ENCODE data around the gene ATP11A. TPM values are rescaled to one million over a fixed set of nuclear protein-coding genes. Genes with fewer than 3 reads are reported as not detected.

The ATP11A gene
- total RNA-seq, 1 experiment from 2014 or later, result 8.7 TPM

DNA sequence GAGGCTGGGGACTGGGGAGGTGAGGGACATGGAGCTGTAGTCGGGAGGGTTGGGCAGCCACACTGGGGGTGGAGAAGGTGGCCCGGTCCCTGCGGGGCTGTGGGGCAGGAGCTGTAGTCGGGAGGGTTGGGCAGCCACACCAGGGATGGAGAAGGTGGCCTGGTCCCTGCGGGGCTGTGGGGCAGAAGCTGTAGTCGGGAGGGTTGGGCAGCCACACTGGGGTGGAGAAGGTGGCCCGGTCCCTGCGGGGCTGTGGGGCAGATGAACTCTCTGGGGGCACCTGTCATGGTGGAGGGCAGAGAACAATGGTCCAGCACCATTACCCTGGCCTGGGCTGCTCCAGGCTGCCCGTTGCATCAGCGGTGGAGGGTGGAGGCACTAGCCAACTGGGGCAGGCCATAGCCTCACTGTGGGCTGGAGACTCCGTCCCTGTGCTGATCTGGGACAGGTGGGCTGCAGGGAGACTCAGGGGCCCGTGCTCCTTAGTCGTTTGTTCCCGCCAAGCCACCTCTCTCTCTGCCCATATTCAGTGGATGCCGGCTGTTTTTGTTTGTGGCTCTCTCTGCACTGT is 51.4 kb downstream of the ATP11A start:
- no peaks in the 10 kb centered on the region for H4K20me1 ChIP-seq (ENCODE audit: low read length)
- no TSS peak for BruUV-seq (replicated peaks)
- intact Hi-C loops (cut with micrococcal nuclease), result no loop called here
- DNase-seq (no peak), ATAC-seq (no peak)
- no peak overlapping the region for H2AFZ ChIP-seq (ENCODE audit: low read length)
- H3K36me3 ChIP-seq (ENCODE audit: low read depth, low read length), result no peaks in the 10 kb centered on the region
- H3K4me1 ChIP-seq (ENCODE audit: insufficient read depth, low read length), result no peaks in the 10 kb centered on the region
- H3K9ac ChIP-seq (ENCODE audit: low read length), result no peak overlapping the region
- H3K4me2 ChIP-seq (ENCODE audit: low read length), result no peak overlapping the region
- H3K79me2 ChIP-seq (ENCODE audit: low read length), result no peaks in the 10 kb centered on the region
- H3K9me2 ChIP-seq (replicated peaks; ENCODE audit: low read length), result no peaks in the 10 kb centered on the region
- H3K27me3 ChIP-seq (ENCODE audit: low read length), result no peaks in the 10 kb centered on the region
- TF ChIP-seq, protein P1, sequence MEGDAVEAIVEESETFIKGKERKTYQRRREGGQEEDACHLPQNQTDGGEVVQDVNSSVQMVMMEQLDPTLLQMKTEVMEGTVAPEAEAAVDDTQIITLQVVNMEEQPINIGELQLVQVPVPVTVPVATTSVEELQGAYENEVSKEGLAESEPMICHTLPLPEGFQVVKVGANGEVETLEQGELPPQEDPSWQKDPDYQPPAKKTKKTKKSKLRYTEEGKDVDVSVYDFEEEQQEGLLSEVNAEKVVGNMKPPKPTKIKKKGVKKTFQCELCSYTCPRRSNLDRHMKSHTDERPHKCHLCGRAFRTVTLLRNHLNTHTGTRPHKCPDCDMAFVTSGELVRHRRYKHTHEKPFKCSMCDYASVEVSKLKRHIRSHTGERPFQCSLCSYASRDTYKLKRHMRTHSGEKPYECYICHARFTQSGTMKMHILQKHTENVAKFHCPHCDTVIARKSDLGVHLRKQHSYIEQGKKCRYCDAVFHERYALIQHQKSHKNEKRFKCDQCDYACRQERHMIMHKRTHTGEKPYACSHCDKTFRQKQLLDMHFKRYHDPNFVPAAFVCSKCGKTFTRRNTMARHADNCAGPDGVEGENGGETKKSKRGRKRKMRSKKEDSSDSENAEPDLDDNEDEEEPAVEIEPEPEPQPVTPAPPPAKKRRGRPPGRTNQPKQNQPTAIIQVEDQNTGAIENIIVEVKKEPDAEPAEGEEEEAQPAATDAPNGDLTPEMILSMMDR (conservative IDR thresholded peaks at IDR 0.05; ENCODE audit: low read depth, low read length), result no peak
- TF ChIP-seq EZH2 (IDR thresholded peaks at IDR 0.05; ENCODE audit: low read length, unreplicated experiment) (no peak), EZH2phosphoT487 (IDR thresholded peaks at IDR 0.05; ENCODE audit: borderline replicate concordance, low read length) (no peak)
- H3F3A ChIP-seq (ENCODE audit: low read length, unreplicated experiment), result no peaks in the 10 kb centered on the region
- H3K27ac ChIP-seq (ENCODE audit: low read length), result no peak overlapping the region
- CTCF ChIA-PET, result no interaction called here
- no peak overlapping the region for H3K4me3 ChIP-seq (ENCODE audit: low read length)
- POLR2A ChIA-PET (ENCODE audit: unreplicated experiment), result no interaction called here
- H3K9me3 ChIP-seq (ENCODE audit: low read length), result no peaks in the 10 kb centered on the region

DNA sequence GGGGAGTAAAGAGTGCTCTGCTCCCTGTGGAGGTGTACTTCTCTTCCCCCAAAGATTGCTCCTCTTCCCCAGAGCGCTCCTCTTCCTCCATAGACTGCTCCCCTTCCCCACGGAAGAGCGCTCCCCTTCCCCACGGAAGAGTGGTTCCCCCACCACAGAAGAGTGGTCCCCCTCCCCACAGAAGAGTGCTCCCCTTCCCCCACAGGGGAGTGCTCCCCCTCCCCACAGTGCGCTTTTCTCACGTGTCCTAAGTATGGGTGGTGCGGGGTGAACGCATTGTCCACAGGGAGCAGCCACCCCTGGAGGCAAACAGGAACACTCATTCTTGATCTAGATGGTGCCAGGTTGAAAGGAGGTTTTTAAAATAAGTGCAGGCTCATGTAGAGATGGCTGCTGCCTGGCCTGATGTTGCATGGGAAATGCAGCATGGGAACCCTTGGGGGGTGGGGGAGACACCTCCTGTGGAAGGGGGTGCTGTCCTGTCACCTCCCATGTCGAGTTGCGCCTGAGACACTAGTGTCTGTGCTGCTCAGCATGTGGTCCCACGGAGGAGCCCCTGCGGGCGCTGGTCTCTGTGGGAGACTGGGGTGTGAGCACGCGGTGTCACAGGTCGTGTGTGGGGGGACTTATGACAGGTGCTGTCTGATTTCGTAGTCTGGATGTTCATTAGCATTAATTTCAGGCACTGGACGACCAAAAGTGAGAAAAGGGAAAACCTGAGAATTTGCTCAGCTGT is 52.2 kb downstream of the ATP11A start:
- BruUV-seq (replicated peaks), result no TSS peak
- Histone ChIP-seq H3K4me2 (ENCODE audit: low read length) (no peak overlapping the region), H3K4me1 (ENCODE audit: insufficient read depth, low read length) (no peaks in the 10 kb centered on the region), H3K27me3 (ENCODE audit: low read length) (no peaks in the 10 kb centered on the region), H3K4me3 (ENCODE audit: low read length) (no peak overlapping the region), H3K36me3 (ENCODE audit: low read depth, low read length) (no peaks in the 10 kb centered on the region), H3K79me2 (ENCODE audit: low read length) (no peaks in the 10 kb centered on the region), H3K9ac (ENCODE audit: low read length) (no peak overlapping the region), H3K27ac (ENCODE audit: low read length) (no peak overlapping the region), H3K9me3 (ENCODE audit: low read length) (no peaks in the 10 kb centered on the region), H4K20me1 (ENCODE audit: low read length) (no peaks in the 10 kb centered on the region), H3K9me2 (replicated peaks; ENCODE audit: low read length) (no peaks in the 10 kb centered on the region), H3F3A (ENCODE audit: low read length, unreplicated experiment) (no peaks in the 10 kb centered on the region), H2AFZ (ENCODE audit: low read length) (no peak overlapping the region)
- intact Hi-C loops (cut with micrococcal nuclease), result no loop called here
- TF ChIP-seq, protein P1 (conservative IDR thresholded peaks at IDR 0.05; ENCODE audit: low read depth, low read length), result no peak
- TF ChIP-seq EZH2 (IDR thresholded peaks at IDR 0.05; ENCODE audit: low read length, unreplicated experiment), result no peak
- no peak for TF ChIP-seq EZH2phosphoT487 (IDR thresholded peaks at IDR 0.05; ENCODE audit: borderline replicate concordance, low read length)
- no peak for DNase-seq
- ATAC-seq, result no peak
- ChIA-PET POLR2A (ENCODE audit: unreplicated experiment) (no interaction called here), CTCF (no interaction called here)

DNA sequence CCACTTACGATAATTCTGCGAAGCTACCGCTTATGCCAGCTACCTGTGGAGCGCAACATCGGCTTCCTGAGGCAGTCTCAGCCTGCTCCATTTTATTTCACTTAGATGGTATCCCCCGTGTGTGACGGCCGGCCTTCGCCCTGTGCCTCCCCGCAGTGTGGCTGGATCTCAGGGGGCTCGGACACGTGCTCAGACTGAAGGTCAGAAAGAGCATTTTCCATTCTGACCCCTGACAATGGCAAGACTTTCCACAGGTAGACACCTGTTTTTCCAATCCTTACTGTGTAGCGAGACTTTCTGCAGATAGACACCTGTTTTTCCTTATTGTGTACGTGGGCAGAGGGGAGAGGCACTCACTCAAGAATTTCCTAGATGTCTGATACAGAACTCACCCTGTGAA is 52.7 kb downstream of the ATP11A start:
- Histone ChIP-seq H3K4me3 (ENCODE audit: low read length) (no peak overlapping the region), H3F3A (ENCODE audit: low read length, unreplicated experiment) (no peaks in the 10 kb centered on the region), H3K4me2 (ENCODE audit: low read length) (no peak overlapping the region), H3K27ac (ENCODE audit: low read length) (no peak overlapping the region), H3K9me3 (ENCODE audit: low read length) (no peaks in the 10 kb centered on the region), H4K20me1 (ENCODE audit: low read length) (no peaks in the 10 kb centered on the region), H3K4me1 (ENCODE audit: insufficient read depth, low read length) (no peaks in the 10 kb centered on the region), H3K79me2 (ENCODE audit: low read length) (no peaks in the 10 kb centered on the region), H3K9ac (ENCODE audit: low read length) (no peak overlapping the region), H3K36me3 (ENCODE audit: low read depth, low read length) (no peaks in the 10 kb centered on the region), H3K9me2 (replicated peaks; ENCODE audit: low read length) (no peaks in the 10 kb centered on the region), H3K27me3 (ENCODE audit: low read length) (no peaks in the 10 kb centered on the region), H2AFZ (ENCODE audit: low read length) (no peak overlapping the region)
- ChIA-PET POLR2A (ENCODE audit: unreplicated experiment) (no interaction called here), CTCF (no interaction called here)
- TF ChIP-seq EZH2phosphoT487 (IDR thresholded peaks at IDR 0.05; ENCODE audit: borderline replicate concordance, low read length) (no peak), EZH2 (IDR thresholded peaks at IDR 0.05; ENCODE audit: low read length, unreplicated experiment) (no peak)
- TF ChIP-seq, protein P1 (conservative IDR thresholded peaks at IDR 0.05; ENCODE audit: low read depth, low read length), result no peak
- BruUV-seq (replicated peaks), result no TSS peak
- intact Hi-C loops (cut with micrococcal nuclease), result no loop called here
- ATAC-seq (no peak), DNase-seq (no peak)
